HCEC 1CT (cell line): ENCODE results near the gene ENPP5.

Experiments used
- DNase-seq: peaks from one replicate; pipeline ENCODE4 v3.0.0-alpha.2; 2017

The ENPP5 gene

GRCh38 chr6:46170357-46171289 is at the start of gene ENPP5:
TSS of gene ENPP5 (minus strand) at chr6:46170980. CDS start at chr6:46168262, 2,718 bp downstream.
- DNase-seq = no peak

GRCh38 chr6:46219661-46220060 is 48.9 kb upstream of the ENPP5 start:
- no peak for DNase-seq

GRCh38 chr6:46218457-46218856 is 47.7 kb upstream of the ENPP5 start:
- no peak for DNase-seq

GRCh38 chr6:46217671-46218131 is 46.9 kb upstream of the ENPP5 start:
- no peak for DNase-seq

- no peak for DNase-seq
These were observed 46.1 kb upstream of the ENPP5 start for GRCh38 chr6:46216879-46217278.

GRCh38 chr6:46215777-46216176 is 45.0 kb upstream of the ENPP5 start:
- DNase-seq = no peak

- no peak for DNase-seq
These were observed 44.4 kb upstream of the ENPP5 start for GRCh38 chr6:46215213-46215612.

- DNase-seq = no peak
These were observed 41.1 kb upstream of the ENPP5 start for GRCh38 chr6:46211917-46212316.

- DNase-seq = no peak
These were observed 39.5 kb upstream of the ENPP5 start for GRCh38 chr6:46210294-46210693.

- no peak for DNase-seq
These were observed 37.5 kb upstream of the ENPP5 start for GRCh38 chr6:46208303-46208702.

GRCh38 chr6:46207174-46207573 is 36.4 kb upstream of the ENPP5 start:
- no peak for DNase-seq

- DNase-seq = no peak
These were observed 34.3 kb upstream of the ENPP5 start for GRCh38 chr6:46204880-46205650.

- no peak for DNase-seq
These were observed 32.8 kb upstream of the ENPP5 start for GRCh38 chr6:46203391-46204177.

GRCh38 chr6:46201702-46202101 is 30.9 kb upstream of the ENPP5 start:
- DNase-seq = no peak

GRCh38 chr6:46199387-46199786 is 28.6 kb upstream of the ENPP5 start:
- DNase-seq = no peak

- DNase-seq = peak; percentile 57
These were observed 21.2 kb upstream of the ENPP5 start for GRCh38 chr6:46191961-46192360.

GRCh38 chr6:46190889-46191288 is 20.1 kb upstream of the ENPP5 start:
- DNase-seq = no peak

GRCh38 chr6:46189726-46190125 is 18.9 kb upstream of the ENPP5 start:
- DNase-seq = no peak

- DNase-seq = no peak
These were observed 15.8 kb upstream of the ENPP5 start for GRCh38 chr6:46186583-46186982.

- DNase-seq = peak; percentile 79
These were observed 13.3 kb upstream of the ENPP5 start for GRCh38 chr6:46184114-46184513.

GRCh38 chr6:46175976-46176375 is 5.2 kb upstream of the ENPP5 start:
- no peak for DNase-seq

- DNase-seq = no peak
These were observed 4.7 kb upstream of the ENPP5 start for GRCh38 chr6:46175446-46175845.

- DNase-seq = no peak
These were observed 4.1 kb upstream of the ENPP5 start for GRCh38 chr6:46174904-46175303.
